UCSD-AML1 (cell line): ENCODE results near the gene TCOF1.

ENCODE experiments used
- DNase-seq: peaks from one replicate; lab custom pipeline; 2025; ENCODE audit not compliant: unreplicated experiment; lab: John Stamatoyannopoulos, UW

Gene TCOF1

GRCh38 chr5:150386024-150386855, 28.7 kb downstream of the TCOF1 start:
- no peak for DNase-seq

- DNase-seq, result no peak
Observed at GRCh38 chr5:150389531-150390266, 32.2 kb downstream of the TCOF1 start.

GRCh38 chr5:150391064-150391834, 33.8 kb downstream of the TCOF1 start:
- no peak for DNase-seq

GRCh38 chr5:150391986-150392385, 34.5 kb downstream of the TCOF1 start:
- DNase-seq, result no peak

GRCh38 chr5:150392680-150393079, 35.2 kb downstream of the TCOF1 start:
- no peak for DNase-seq

- no peak for DNase-seq
Observed at GRCh38 chr5:150393096-150393645, 35.7 kb downstream of the TCOF1 start.

- no peak for DNase-seq
Observed at GRCh38 chr5:150394131-150394530, 36.6 kb downstream of the TCOF1 start.

- DNase-seq, result no peak
Observed at GRCh38 chr5:150394912-150395687, 37.6 kb downstream of the TCOF1 start.

- no peak for DNase-seq
Observed at GRCh38 chr5:150395688-150395975, 38.1 kb downstream of the TCOF1 start.

GRCh38 chr5:150396267-150396666, 38.8 kb downstream of the TCOF1 start:
- no peak for DNase-seq

- no peak for DNase-seq
Observed at GRCh38 chr5:150397146-150397781, 39.8 kb downstream of the TCOF1 start.

- DNase-seq, result no peak
Observed at GRCh38 chr5:150397782-150398721, 40.6 kb downstream of the TCOF1 start.

GRCh38 chr5:150398722-150399523, 41.4 kb downstream of the TCOF1 start:
- DNase-seq, result no peak

- DNase-seq, result no peak
Observed at GRCh38 chr5:150399524-150400211, 42.2 kb downstream of the TCOF1 start.

GRCh38 chr5:150400316-150401075, 43.0 kb downstream of the TCOF1 start:
- DNase-seq, result no peak

- no peak for DNase-seq
Observed at GRCh38 chr5:150401076-150401375, 43.5 kb downstream of the TCOF1 start.
